ENCODE measurements around the gene EMC10. TPM values are rescaled to one million over a fixed set of nuclear protein-coding genes. Genes with fewer than 3 reads are reported as not detected.

EMC10 gene
- total RNA-seq, 1 experiment from 2014 or later, result 109 TPM

GRCh38 chr19:50449236-50449899, 26.9 kb upstream of the EMC10 start:
- Histone ChIP-seq H2AFZ (ENCODE audit: low read length) (no peak overlapping the region), H2BK20ac (ENCODE audit: low read depth, low read length, poor library complexity, severe bottlenecking) (no peak overlapping the region), H3T11ph (ENCODE audit: low read length) (no peak overlapping the region), H4K5ac (ENCODE audit: insufficient read length, low read depth, low read length) (no peak overlapping the region), H3K79me1 (ENCODE audit: insufficient read depth, low read depth, low read length, poor library complexity, severe bottlenecking) (no peaks in the 10 kb centered on the region), H3K14ac (ENCODE audit: insufficient read depth, low read length) (no peak overlapping the region), H3K9me3 (ENCODE audit: control insufficient read depth, low read depth, low read length) (no peaks in the 10 kb centered on the region), H3K4me1 (ENCODE audit: insufficient read depth, low read length) (no peaks in the 10 kb centered on the region), H3K27ac (ENCODE audit: insufficient read length, low read depth, low read length) (no peak overlapping the region), H3K27me3 (ENCODE audit: insufficient read depth, low read length) (no peaks in the 10 kb centered on the region), H3K23ac (ENCODE audit: insufficient read length, low read depth, low read length) (no peak overlapping the region), H3K23me2 (ENCODE audit: insufficient read length, low read depth, low read length, poor library complexity, severe bottlenecking) (no peaks in the 10 kb centered on the region), H4K20me1 (ENCODE audit: control insufficient read depth, insufficient read depth, insufficient read length) (peaks cover 6% of the 10 kb centered on the region), H4K91ac (ENCODE audit: insufficient read length, low read depth, low read length) (no peak overlapping the region), H3K4me2 (ENCODE audit: insufficient read depth, insufficient read length, low read length) (no peak overlapping the region), H3K56ac (ENCODE audit: insufficient read length, low read depth, low read length) (no peak overlapping the region), H2BK12ac (ENCODE audit: insufficient read length, low read depth, low read length) (no peak overlapping the region), H2BK120ac (ENCODE audit: low read depth, low read length, poor library complexity, severe bottlenecking) (no peak overlapping the region), H3K79me2 (ENCODE audit: insufficient read depth, low read length) (no peaks in the 10 kb centered on the region), H3K18ac (ENCODE audit: insufficient read length, low read depth, low read length) (no peak overlapping the region), H2BK5ac (ENCODE audit: insufficient read length, low read length) (no peak overlapping the region), H2BK15ac (ENCODE audit: low read depth, low read length) (no peak overlapping the region), H4K8ac (replicated peaks; ENCODE audit: insufficient read length, low read depth, low read length) (no peak overlapping the region), H3K4ac (ENCODE audit: low read depth, low read length) (no peak overlapping the region), H2AK5ac (ENCODE audit: insufficient read length, low read length) (no peak overlapping the region), H3K9ac (ENCODE audit: extremely low read depth, insufficient read length, low read length) (no peak overlapping the region)
- H3K27me3 Mint-ChIP-seq (ENCODE audit: low read depth), result peaks cover 2% of the 10 kb centered on the region
- no peak overlapping the region for H3K4me3 Mint-ChIP-seq
- DNase-seq, result no peak
- no peak overlapping the region for H3K27ac Mint-ChIP-seq
- no peak for TF ChIP-seq CTCF (conservative IDR thresholded peaks at IDR 0.05)
- WGBS (ENCODE audit: extremely low coverage, insufficient read length, low lambda C conversion rate), result no CpG with 5 or more reads among the region's 14 CpGs
- H3K4me1 Mint-ChIP-seq, result peaks cover 0 to 10% of the 10 kb centered on the region in 2 experiments; a peak in 2 of 4 replicates
- peaks cover 2 to 4% of the 10 kb centered on the region in 2 experiments; a peak in 4 of 5 replicates for H3K9me3 Mint-ChIP-seq
- H3K36me3 Mint-ChIP-seq (ENCODE audit: insufficient read depth in 1 of 3, low read depth in 3 of 3), result peaks cover 0 to 9% (median 6%) of the 10 kb centered on the region in 3 experiments; a peak in 5 of 7 replicates
